Immature natural killer cell (primary cell): Measurements from ENCODE around the gene ADGRD1. TPM values are rescaled to one million over a fixed set of nuclear protein-coding genes. Genes with fewer than 3 reads are reported as not detected.

Source experiments
- DNase-seq, 3 donors: peaks; one replicate each; pipeline ENCODE4 v3.0.0; 2022; ENCODE audit warnings: mixed read lengths in 1 of 3
- H3K27ac Mint-ChIP-seq, 6 donors: one replicate each; pipeline ENCODE4 v1.8.0; 2020; ENCODE audit warnings: mixed read lengths in 6 of 6, mild to moderate bottlenecking in 5 of 6, inconsistent platforms in 4 of 6, moderate library complexity in 3 of 6
- H3K27me3 Mint-ChIP-seq, 3 donors: one replicate each; pipeline ENCODE4 v1.8.0; 2020 to 2021; ENCODE audit warnings: low read depth in 3 of 3, mild to moderate bottlenecking in 3 of 3, mixed read lengths in 3 of 3, moderate library complexity in 3 of 3, inconsistent platforms in 1 of 3
- H3K36me3 Mint-ChIP-seq, 3 donors: one replicate each; pipeline ENCODE4 v1.8.0; 2020; ENCODE audit warnings: mixed read lengths in 3 of 3, inconsistent platforms in 2 of 3, mild to moderate bottlenecking in 2 of 3
- H3K4me1 Mint-ChIP-seq, 2 donors: one replicate each; pipeline ENCODE4 v1.8.0; 2020; ENCODE audit warnings: inconsistent platforms in 2 of 2, mild to moderate bottlenecking in 2 of 2, mixed read lengths in 2 of 2, moderate library complexity in 1 of 2
- H3K4me3 Mint-ChIP-seq, 5 donors: one replicate each; pipeline ENCODE4 v1.8.0; 2020; ENCODE audit warnings: mild to moderate bottlenecking in 5 of 5, mixed read lengths in 5 of 5, inconsistent platforms in 3 of 5, moderate library complexity in 3 of 5
- H3K9me3 Mint-ChIP-seq, 6 donors: one replicate each; pipeline ENCODE4 v1.8.0; 2020; ENCODE audit warnings: mild to moderate bottlenecking in 6 of 6, mixed read lengths in 6 of 6, inconsistent platforms in 4 of 6, moderate library complexity in 3 of 6
- polyA plus RNA-seq, 3 donors: library from polyadenylated mRNA; unstranded; fragments of 300-500 nt; fragmentation: Illumina TruSeq; gene quantifications; one replicate each; pipeline ENCODE4 v1.2.3, GENCODE V29; 2021

The ADGRD1 gene
- polyA plus RNA-seq, 3 donors from 2014 or later = not detected

- no peaks in the 10 kb centered on the region for H3K36me3 Mint-ChIP-seq
- no peak overlapping the region for H3K27ac Mint-ChIP-seq
- H3K4me3 Mint-ChIP-seq = no peak overlapping the region
- no peaks in the 10 kb centered on the region for H3K4me1 Mint-ChIP-seq
- DNase-seq = no peak
- no peaks in the 10 kb centered on the region for H3K27me3 Mint-ChIP-seq
- no peaks in the 10 kb centered on the region for H3K9me3 Mint-ChIP-seq
These were observed 187.8 kb downstream of the ADGRD1 start for GRCh38 chr12:131141514-131141913.

GRCh38 chr12:131142891-131143657 is 189.4 kb downstream of the ADGRD1 start:
- no peak for DNase-seq
- H3K4me3 Mint-ChIP-seq = no peak overlapping the region
- no peaks in the 10 kb centered on the region for H3K4me1 Mint-ChIP-seq
- H3K36me3 Mint-ChIP-seq = no peaks in the 10 kb centered on the region
- H3K9me3 Mint-ChIP-seq = no peaks in the 10 kb centered on the region
- peaks cover 0 to 2% (median 0%) of the 10 kb centered on the region in 3 donors for H3K27me3 Mint-ChIP-seq
- H3K27ac Mint-ChIP-seq = no peak overlapping the region

- Mint-ChIP-seq H3K27ac (no peak overlapping the region), H3K4me3 (no peak overlapping the region)
These were observed 192.5 kb downstream of the ADGRD1 start for GRCh38 chr12:131146173-131146675.

GRCh38 chr12:131147293-131147692 is 193.6 kb downstream of the ADGRD1 start:
- Mint-ChIP-seq H3K27me3 (peaks cover 0 to 2% (median 2%) of the 10 kb centered on the region in 3 donors), H3K9me3 (no peaks in the 10 kb centered on the region), H3K4me1 (no peaks in the 10 kb centered on the region), H3K36me3 (no peaks in the 10 kb centered on the region), H3K4me3 (no peak overlapping the region), H3K27ac (no peak overlapping the region)
- DNase-seq = no peak

More at GRCh38 chr12:131146173-131146675, 192.5 kb downstream of the ADGRD1 start:
- Mint-ChIP-seq H3K4me1 (no peaks in the 10 kb centered on the region), H3K27me3 (peaks cover 0 to 2% (median 2%) of the 10 kb centered on the region in 3 donors), H3K36me3 (no peaks in the 10 kb centered on the region), H3K9me3 (no peaks in the 10 kb centered on the region)
- DNase-seq = no peak

- H3K27me3 Mint-ChIP-seq = peaks cover 0 to 2% (median 2%) of the 10 kb centered on the region in 3 donors
- no peak for DNase-seq
- no peak overlapping the region for H3K4me3 Mint-ChIP-seq
- H3K4me1 Mint-ChIP-seq = no peaks in the 10 kb centered on the region
- no peaks in the 10 kb centered on the region for H3K36me3 Mint-ChIP-seq
- no peaks in the 10 kb centered on the region for H3K9me3 Mint-ChIP-seq
- H3K27ac Mint-ChIP-seq = no peak overlapping the region
These were observed 194.2 kb downstream of the ADGRD1 start for GRCh38 chr12:131147894-131148293.

- Mint-ChIP-seq H3K9me3 (no peaks in the 10 kb centered on the region), H3K4me1 (no peaks in the 10 kb centered on the region), H3K27me3 (peaks cover 2 to 7% (median 2%) of the 10 kb centered on the region in 3 donors), H3K27ac (no peak overlapping the region), H3K4me3 (no peak overlapping the region), H3K36me3 (no peaks in the 10 kb centered on the region)
- DNase-seq = no peak
These were observed 198.0 kb downstream of the ADGRD1 start for GRCh38 chr12:131151558-131152345.

GRCh38 chr12:131152587-131152986 is 198.9 kb downstream of the ADGRD1 start:
- H3K27me3 Mint-ChIP-seq = peaks cover 0 to 7% (median 2%) of the 10 kb centered on the region in 3 donors
- H3K4me1 Mint-ChIP-seq = no peaks in the 10 kb centered on the region
- H3K4me3 Mint-ChIP-seq = no peak overlapping the region
- H3K9me3 Mint-ChIP-seq = no peaks in the 10 kb centered on the region
- no peaks in the 10 kb centered on the region for H3K36me3 Mint-ChIP-seq
- no peak overlapping the region for H3K27ac Mint-ChIP-seq
- no peak for DNase-seq

GRCh38 chr12:131153016-131153415 is 199.3 kb downstream of the ADGRD1 start:
- no peaks in the 10 kb centered on the region for H3K36me3 Mint-ChIP-seq
- DNase-seq = no peak
- H3K27ac Mint-ChIP-seq = no peak overlapping the region
- no peak overlapping the region for H3K4me3 Mint-ChIP-seq
- H3K27me3 Mint-ChIP-seq = peaks cover 0 to 7% (median 2%) of the 10 kb centered on the region in 3 donors
- H3K9me3 Mint-ChIP-seq = no peaks in the 10 kb centered on the region
- H3K4me1 Mint-ChIP-seq = no peaks in the 10 kb centered on the region

- Mint-ChIP-seq H3K27ac (no peak overlapping the region), H3K27me3 (peaks cover 0 to 7% (median 2%) of the 10 kb centered on the region in 3 donors), H3K36me3 (no peaks in the 10 kb centered on the region), H3K4me1 (no peaks in the 10 kb centered on the region), H3K9me3 (no peaks in the 10 kb centered on the region), H3K4me3 (no peak overlapping the region)
- DNase-seq = no peak
These were observed 200.2 kb downstream of the ADGRD1 start for GRCh38 chr12:131153956-131154355.

- Mint-ChIP-seq H3K27ac (no peak overlapping the region), H3K9me3 (no peaks in the 10 kb centered on the region), H3K27me3 (peaks cover 0 to 7% (median 2%) of the 10 kb centered on the region in 3 donors)
These were observed 201.4 kb downstream of the ADGRD1 start for GRCh38 chr12:131155131-131155530.

GRCh38 chr12:131157743-131158142 is 204.0 kb downstream of the ADGRD1 start:
- Mint-ChIP-seq H3K27me3 (peaks cover 0 to 7% (median 0%) of the 10 kb centered on the region in 3 donors), H3K4me1 (no peaks in the 10 kb centered on the region), H3K27ac (no peak overlapping the region), H3K4me3 (no peak overlapping the region), H3K9me3 (no peaks in the 10 kb centered on the region), H3K36me3 (no peaks in the 10 kb centered on the region)
- DNase-seq = no peak

More at GRCh38 chr12:131155131-131155530, 201.4 kb downstream of the ADGRD1 start:
- no peak for DNase-seq
- no peaks in the 10 kb centered on the region for H3K4me1 Mint-ChIP-seq
- H3K36me3 Mint-ChIP-seq = no peaks in the 10 kb centered on the region
- H3K4me3 Mint-ChIP-seq = no peak overlapping the region

- Mint-ChIP-seq H3K27ac (no peak overlapping the region), H3K36me3 (no peaks in the 10 kb centered on the region), H3K9me3 (no peaks in the 10 kb centered on the region), H3K4me1 (no peaks in the 10 kb centered on the region), H3K4me3 (no peak overlapping the region), H3K27me3 (peaks cover 0 to 7% (median 0%) of the 10 kb centered on the region in 3 donors)
- no peak for DNase-seq
These were observed 206.0 kb downstream of the ADGRD1 start for GRCh38 chr12:131159660-131160059.

- DNase-seq = no peak
- Mint-ChIP-seq H3K27ac (no peak overlapping the region), H3K27me3 (no peaks in the 10 kb centered on the region), H3K4me3 (no peak overlapping the region), H3K9me3 (no peaks in the 10 kb centered on the region), H3K36me3 (no peaks in the 10 kb centered on the region), H3K4me1 (no peaks in the 10 kb centered on the region)
These were observed 208.4 kb downstream of the ADGRD1 start for GRCh38 chr12:131162113-131162512.

- DNase-seq = no peak
- Mint-ChIP-seq H3K4me3 (no peak overlapping the region), H3K27ac (no peak overlapping the region), H3K4me1 (no peaks in the 10 kb centered on the region), H3K27me3 (no peaks in the 10 kb centered on the region), H3K36me3 (no peaks in the 10 kb centered on the region), H3K9me3 (no peaks in the 10 kb centered on the region)
These were observed 209.6 kb downstream of the ADGRD1 start for GRCh38 chr12:131163189-131163738.
